ENCODE measurements around the gene EPHA4.

The EPHA4 gene

DNA sequence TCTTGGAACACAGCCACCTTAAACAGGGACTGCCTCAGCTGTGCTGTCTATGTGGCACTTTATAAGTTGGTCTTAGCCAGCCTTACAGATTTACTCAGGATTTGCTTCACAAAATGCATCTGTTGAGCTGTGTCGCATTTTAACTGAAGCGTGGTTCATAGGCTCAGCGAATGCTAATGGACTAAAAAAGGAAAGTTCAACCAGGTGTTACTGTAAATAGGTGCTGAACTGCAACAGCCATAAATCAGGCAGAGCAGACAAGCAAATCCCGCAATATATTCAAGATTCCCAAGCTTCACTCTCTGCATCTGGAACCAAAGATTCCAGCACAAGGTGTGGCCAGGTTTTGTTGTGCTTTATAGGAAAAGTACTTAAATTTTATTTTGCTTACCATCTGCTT lies 130.0 kb downstream of the EPHA4 start:
- DNase-seq (ENCODE audit: low spot score) = no peak

DNA sequence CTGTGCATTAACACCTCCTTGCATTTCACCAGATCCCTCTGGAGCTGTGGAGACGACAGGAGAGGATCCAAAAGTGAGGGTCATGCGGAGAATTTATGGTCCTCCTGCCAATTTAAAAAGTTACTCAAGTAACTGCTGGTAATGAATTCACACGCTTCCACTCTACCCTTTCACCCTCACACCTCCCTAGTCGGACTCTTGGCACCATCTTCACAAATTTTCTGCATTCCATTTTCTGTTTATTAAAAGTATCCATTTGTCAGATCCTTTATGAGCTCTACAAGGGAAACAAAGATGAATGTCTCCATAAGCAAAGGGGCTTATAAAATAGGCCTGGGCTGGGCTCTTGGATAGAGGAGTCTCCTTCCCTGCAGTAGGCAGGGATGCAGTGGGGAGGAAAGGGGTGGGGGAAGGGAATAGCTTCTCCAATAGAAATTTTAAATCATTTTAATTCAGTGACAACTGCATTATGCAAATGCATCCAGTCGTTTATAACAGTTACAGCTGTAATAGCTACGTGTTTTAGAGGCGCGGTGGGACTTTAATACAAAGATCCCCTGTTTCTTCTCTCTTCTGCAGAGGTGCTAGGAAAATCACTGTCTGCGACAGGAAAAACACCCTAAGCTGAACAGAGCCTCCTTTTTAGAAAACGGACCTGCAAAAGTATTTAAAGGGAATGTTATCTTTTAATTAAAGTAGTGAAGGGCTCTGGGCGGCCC lies 132.2 kb downstream of the EPHA4 start:
- DNase-seq (ENCODE audit: low spot score) = no peak

DNA sequence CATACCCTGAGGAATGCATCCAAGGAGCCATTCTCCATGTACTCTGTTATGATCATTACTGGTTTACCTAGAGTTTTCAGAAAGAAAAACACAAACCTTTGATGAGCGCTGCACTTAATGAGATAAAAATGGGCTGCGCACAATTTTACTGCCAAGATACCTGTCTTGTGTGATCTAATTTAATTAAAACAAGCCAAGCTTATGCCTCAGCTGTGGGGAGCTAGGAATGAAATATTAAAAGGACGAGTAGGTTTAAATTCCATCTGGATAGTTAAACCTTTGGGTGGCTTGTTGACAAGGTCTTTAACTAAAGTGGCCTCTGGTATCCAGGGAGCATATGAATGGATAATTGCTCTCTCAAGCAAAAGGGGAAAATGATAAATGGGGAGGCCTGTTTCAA lies 135.0 kb downstream of the EPHA4 start:
- peak; percentile 43 for DNase-seq (ENCODE audit: low spot score)

DNA sequence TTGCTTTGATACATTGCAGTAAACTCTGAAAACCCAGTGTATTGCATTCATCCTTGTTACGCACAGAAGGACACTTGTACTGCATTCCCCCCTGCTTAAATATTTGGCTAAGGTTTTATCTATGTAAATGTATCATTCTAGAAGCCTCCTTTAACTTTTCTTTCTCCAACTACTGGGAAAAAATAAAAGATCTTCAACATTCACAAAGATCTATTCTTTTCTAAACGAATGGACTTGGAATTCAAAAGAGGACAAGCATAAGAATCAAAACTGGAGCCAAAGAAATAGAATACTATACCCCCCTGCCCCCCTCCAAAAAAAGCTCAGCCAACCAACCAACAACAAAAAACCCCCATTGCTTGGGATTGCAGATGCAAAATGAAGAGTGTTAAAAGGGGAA lies 136.9 kb downstream of the EPHA4 start:
- no peak for DNase-seq (ENCODE audit: low spot score)

DNA sequence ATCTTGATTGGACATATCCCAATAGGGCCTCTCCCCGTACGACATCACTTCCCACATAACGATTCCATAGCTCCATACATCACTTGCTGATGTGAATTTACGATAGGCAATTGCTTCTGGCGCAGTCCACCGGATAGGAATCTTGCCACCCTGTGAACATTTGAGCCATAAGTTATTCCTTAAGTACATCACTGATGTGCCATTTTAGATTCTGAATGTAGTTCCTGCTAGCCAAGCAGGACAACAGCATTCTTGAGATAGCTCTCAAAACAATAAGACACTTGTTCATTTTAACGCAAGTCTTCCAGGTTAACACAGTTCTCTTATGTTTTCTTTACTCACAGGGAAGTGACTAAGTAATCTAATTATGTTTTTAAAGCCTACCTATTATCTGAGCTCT lies 138.0 kb downstream of the EPHA4 start:
- no peak for DNase-seq (ENCODE audit: low spot score)

DNA sequence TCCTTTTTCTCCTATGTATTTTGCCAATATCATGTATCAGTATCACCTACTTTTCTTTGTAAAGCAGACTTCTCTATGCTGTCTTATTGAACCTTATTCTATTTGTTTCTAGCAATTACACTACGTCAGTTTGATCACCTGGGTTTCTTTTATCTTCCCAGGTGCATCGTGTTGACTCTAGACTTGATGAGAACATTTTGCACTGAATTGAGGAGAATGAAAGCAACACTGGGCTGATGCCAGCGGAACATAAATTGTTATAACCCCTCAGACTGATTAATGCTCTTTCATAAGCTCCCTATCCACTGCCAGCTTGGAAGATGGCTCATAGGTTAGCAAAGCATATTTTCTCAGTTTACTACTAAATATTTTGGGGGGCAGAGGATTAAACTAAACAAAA lies 140.6 kb downstream of the EPHA4 start:
- DNase-seq (ENCODE audit: low spot score) = no peak

DNA sequence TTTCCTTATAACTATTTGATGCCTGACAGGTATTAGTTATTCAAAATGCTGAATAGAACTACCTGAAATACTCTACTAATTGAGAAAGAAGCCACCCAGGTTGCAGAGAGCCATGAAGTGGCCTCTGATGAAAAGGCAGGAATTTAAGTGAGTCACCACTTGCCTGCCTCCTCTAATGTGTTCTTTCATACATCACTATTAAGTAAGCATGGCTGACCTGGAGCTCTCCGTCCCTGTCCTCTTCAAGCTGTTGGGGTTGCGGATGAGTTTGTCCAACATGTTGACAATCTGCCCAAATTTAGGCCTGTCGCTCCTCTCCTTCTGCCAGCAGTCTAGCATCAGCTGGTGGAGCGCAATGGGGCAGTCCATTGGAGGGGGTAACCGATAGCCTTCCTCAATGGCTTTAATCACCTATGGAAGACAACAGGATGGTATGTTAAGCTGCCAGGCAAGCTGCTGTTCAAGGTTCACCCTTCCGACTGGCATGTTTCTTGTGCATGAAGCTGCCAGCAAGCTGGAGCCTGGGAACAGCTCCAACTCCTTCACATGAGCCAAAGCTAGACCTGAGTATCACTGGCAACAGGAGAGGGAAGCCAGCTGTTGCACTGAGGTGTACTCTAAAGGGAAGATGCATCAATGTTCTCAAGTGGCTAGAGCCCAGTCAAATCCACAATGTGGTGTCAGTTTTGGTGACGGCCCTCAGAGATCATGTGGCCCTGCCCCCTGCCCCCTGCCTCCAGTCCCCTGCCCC lies 142.2 kb downstream of the EPHA4 start:
- peak; percentile 68 for DNase-seq (ENCODE audit: low spot score)

DNA sequence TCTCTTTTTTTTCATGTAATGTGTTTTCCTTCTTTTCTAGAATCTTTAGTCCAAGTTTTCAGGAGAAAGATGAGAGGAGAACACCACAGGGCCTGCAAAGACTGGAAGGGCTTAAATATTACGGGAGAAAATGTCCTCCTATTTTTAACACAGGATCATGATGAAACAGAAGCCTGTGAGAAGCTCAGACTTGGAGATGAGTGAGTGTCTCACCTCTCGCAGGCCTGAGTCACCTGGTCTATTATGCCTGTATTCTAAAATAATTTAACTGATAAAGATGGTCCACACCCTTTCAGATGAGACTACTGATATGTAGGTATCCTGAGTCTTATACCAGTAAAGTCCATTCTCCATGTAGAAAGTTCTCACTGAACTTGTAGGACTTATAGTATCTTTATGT lies 143.2 kb downstream of the EPHA4 start:
- no peak for DNase-seq (ENCODE audit: low spot score)

DNA sequence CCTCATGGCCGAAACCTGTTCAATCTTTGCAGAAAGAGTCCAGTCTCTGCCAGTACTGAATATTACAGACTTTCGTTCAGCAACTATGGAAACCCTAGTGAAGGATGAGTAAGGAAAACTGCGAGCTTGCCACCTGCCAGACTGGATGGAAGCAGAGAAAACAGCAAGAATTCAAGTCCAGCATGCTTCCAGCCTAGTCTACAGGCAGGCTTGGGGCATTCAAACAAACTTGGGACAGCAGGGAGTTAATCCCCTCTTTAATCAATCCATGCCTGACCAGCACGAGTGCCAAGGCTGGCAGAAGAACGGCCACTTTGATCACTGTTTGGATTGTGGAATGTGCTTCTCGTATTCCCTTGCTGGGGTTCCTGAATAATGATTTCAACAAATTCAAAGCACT lies 145.2 kb downstream of the EPHA4 start:
- peak; percentile 10 for DNase-seq (ENCODE audit: low spot score)

DNA sequence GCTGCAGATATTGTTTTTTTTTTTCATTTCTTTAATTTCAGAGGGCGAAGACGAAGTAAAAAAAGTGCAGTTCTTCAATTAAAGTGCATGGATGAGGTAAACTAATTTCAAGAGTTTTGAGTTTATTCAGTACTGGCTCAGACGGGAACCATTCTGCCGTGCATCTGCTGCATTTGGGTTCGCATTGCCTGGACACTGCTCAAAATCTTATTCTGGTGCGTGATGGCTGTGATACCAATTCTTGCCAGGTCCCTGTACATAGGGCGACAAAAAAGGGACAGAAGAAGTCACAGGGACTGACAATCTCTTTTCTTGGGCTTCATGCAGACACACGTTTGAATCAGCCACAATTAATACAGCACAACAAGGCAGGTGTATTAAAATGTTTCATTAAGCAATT lies 146.2 kb downstream of the EPHA4 start:
- peak; percentile 38 for DNase-seq (ENCODE audit: low spot score)

DNA sequence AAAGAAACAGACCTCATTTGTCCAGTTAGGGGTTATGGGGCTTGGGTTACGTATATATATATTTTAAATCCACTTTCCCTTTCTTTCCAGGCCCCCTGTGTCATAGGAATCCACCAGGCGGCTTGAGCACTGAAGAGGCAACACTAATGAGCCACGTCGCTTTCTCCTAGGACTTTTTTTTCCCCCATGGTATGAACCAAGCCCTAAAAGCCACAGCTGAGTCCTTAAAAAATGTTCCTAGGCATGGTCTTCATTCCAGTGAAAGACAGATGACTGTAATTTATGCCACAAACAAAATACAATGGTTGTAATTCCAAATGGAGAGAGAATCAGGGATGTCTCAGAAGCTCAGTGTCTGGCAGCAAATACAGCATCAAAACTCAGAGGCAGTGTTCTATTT lies 146.8 kb downstream of the EPHA4 start:
- DNase-seq (ENCODE audit: low spot score) = no peak

DNA sequence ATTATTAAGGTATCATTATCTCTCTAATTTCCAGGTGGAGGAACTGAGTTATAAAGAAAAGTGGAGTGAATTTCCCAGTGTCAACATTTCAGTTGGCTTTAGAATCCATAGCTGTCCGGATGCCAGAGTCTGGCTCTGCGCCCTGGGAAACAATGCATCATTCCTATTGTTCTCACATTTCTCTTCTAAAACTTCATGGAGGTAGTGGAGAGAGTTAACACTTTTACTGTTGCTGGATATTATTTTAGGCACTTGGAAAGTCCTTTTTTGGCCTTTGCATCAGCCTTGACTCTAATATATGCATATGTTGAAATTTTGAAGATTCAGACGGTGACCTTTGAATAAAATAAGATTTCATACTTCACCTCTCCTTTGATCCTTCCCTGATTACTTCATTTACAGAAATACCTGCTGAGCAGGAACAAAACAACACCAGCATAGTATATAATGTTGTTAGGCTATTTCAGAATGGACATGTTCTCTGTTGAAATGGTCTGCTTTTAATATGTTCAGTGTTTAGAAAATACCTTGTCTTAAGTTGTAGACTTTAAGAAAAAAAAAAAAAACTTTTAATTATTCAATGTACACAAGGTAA lies 148.8 kb downstream of the EPHA4 start:
- DNase-seq (ENCODE audit: low spot score) = peak; percentile 4

DNA sequence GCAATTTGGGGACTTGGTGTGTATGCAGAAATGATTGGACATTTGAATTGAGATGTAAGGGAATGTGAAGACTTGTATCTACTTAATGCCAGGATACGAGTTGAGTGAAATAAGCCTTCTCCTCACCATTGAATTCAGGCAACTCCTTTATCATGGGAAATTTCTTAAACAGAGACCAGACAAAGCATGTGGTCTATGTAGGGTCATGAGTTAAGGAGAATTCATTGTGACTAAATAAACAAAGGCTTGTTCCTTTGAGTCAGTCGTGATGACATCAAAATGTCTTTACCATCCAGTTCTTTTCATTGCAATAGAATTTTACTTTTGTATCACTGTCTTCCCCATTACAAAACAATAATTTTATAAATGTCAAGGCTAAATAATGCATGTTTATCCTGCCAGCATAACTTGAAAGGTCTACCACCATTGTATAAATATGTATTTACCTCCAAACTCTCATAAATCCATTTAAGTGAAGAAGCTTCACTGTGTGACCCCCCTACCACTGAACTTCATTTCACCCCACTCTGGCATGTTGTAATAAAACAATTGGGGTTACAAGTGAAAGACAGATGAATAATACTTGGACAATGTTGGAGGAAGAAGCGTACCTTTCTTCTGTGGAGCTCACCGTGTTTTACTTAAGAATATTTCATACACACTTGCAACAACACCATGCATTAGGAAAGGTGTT lies 149.4 kb downstream of the EPHA4 start:
- DNase-seq (ENCODE audit: low spot score) = no peak

DNA sequence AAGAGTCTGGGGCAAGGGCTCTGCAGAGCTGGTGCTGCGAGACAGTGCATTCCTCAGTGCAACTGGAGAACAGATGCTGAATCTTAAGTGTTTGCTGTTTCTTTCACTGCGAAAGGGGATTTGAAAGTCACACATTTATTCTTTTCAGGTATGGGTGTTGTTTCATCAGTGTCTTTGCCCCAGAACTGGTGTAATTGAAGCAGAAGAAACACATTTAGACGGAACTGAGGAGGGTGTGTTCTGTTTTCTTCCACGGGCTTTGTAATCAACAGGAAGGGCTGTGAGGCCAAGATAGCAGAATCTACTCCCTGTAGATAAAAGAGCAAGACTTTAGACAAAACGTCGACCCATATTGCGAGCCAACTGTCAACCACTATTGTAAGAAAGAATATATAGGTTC lies 151.9 kb downstream of the EPHA4 start:
- DNase-seq (ENCODE audit: low spot score) = no peak

DNA sequence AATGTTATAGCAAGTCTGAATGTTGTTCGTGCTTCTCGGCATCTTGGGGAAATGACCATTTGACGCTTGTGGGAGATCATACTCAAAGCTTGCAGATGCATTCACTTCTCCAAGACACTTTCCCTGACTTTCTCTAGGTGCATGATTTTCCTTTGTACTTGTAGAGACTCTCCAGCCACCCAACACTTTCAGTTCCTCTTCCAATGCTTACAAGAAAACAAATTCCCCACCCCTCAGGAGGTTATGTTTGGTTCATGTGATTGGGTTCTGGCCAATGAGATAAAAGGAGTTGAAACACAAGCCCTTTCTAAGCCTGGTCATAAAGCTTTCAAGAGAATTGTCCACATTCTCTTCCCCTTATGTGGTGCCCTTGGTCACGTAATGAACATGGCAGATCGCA lies 156.3 kb downstream of the EPHA4 start:
- no peak for DNase-seq (ENCODE audit: low spot score)

DNA sequence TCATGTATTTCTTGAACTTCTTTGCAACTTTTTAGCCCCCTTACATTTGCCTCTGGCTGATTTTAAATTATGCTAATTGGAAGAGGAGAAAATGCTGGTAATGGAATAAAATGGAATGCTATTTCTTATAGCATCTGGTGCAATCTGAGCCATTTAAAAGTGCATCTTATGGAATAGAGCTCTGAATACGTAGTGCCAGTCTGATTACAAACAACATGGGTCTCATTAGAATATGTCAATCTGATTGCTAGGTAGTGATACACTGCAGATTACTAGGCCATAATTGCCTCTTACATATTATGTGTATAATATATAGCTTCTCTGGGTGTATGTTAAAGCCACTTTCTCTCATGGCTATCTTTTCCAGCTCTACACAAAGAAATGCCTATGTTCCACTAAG lies 159.1 kb downstream of the EPHA4 start:
- no peak for DNase-seq (ENCODE audit: low spot score)

DNA sequence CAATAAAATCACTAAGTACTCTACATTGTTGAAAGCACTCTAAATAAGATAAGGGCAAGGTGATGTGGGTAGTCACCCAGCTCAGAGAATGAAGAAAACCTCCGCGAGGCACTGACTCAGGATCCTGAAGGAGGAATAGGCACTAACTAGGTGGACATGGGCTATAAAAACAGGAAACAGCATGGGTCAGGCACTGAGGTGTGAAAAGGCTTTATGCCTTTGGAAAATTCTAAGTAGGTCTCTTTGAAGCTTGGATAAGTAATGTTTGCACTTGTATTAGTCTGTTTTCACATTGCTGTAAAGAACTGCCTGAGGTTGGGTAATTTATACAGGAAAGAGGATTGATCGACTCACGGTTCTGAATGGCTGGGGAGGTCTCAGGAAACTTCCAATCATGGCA lies 161.6 kb downstream of the EPHA4 start:
- no peak for DNase-seq (ENCODE audit: low spot score)

DNA sequence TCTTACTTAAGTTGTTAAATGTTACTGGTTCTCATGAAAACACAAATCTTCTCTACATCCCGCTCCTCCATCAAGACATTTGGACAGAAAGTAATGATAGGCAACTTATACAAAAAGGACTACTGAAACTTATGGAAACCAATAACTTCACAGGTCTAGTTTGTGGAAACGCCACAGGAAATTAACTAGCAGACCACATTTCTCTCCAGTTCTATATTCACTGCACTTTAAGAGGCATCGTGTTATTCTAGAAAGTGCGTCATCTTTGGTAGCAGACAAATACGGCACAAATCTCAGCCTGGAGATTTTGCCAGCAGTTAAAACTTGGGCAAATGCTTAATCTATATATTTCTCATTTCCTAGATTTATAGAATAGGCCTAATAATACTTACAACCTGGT lies 164.3 kb downstream of the EPHA4 start:
- DNase-seq (ENCODE audit: low spot score) = no peak

DNA sequence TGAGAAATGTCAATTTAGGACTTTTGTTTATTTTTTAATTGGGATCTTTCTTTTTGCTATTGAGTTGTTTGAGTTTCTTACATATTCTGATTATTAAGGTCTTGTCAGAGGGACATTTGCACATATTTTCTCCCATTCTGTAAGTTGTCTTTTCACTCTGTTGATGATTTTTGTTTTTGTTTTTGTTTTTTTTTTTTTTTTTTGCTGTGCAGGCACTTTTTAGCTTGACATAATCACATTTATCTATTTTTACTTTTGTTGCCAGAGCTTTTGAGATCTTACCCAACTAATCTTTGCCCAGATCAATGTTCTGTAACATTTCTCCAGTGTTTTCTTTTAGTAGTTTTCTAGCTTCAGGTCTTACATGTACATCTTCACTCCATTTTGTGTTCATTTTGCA lies 166.6 kb downstream of the EPHA4 start:
- no peak for DNase-seq (ENCODE audit: low spot score)

DNA sequence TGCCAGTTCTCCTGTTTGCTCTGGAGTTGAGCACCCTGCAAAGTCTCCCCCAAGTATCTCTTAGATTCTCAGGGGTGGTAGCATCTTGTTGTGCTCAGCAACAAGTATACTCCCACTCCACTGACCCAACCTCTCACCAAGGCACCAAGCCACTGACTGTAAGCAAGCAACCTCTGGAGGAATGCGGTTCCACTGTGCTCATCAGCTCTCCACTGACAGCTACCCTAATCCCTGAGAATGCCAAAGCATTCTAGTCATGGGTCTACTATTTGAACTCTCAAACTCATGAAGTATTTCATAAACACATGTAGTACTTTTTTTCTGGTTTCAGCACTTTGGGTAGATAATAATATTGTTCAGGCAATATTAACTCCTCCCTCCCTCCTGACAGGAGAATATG lies 170.0 kb downstream of the EPHA4 start:
- no peak for DNase-seq (ENCODE audit: low spot score)

DNA sequence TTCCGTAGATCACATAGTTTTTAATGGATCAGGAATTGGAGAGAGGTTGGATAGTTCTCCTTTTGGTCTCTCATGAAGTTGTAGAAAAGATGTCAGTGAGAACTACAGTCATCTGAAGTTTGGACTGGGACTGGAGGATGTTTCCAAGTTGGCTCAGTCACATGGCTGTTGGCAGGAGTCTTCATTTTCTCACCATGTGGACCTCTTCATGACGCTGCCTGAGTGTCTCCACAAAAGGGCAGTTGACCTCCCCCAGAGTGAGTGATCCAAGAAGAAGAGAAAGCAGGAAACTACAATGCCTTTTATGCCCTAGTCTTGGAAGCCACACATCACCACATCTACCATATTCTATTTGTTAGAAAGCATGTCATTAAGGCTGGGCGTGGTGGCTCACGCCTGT lies 171.7 kb downstream of the EPHA4 start:
- DNase-seq (ENCODE audit: low spot score) = no peak

DNA sequence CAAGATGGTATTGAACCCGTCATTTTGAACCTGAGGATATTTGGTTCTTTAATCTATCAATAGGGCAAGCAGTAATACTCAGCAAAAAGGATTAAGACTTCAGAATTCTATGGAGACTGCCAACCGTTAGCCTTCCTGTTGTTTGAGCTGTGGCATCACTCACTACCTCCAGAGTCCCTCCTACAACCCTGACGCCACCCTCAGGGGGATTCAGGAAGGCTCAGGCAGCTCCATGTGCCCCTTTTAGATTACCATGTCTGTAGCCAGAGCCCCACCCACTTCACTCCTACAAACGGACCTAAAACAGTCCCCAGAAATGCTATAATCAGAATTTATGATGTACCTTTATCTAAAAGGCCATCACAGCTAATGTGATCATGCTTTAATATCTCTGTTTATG lies 172.9 kb downstream of the EPHA4 start:
- no peak for DNase-seq (ENCODE audit: low spot score)

DNA sequence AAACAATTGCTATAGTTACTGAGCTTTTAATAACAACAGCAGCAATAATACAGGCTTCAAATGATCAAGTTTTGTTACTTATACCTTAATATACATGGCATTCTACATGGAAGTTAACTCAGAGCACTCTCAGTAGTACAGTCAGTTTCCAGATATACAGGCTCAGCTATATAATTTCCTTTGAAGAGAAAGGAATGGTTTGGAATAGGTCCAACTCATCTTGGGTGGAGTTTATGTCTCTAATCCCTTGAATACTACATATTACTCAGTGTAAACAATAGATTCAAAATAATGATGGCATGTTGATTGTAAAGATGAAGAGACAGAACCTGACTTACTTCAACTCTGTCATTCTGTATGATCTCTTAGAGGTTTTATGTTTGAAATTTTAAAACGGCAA lies 174.9 kb downstream of the EPHA4 start:
- DNase-seq (ENCODE audit: low spot score) = no peak
